CD1c-positive myeloid dendritic cell (primary cell): ENCODE measurements around the gene TTC6.
"Not testable (repeated sequence)": the region's sequence is repeated elsewhere in the genome, so short reads cannot be mapped to it uniquely, and the experiment has no call there.

ENCODE experiments used
- DNase-seq: peaks from one replicate; pipeline ENCODE4 v3.0.0-alpha.2; 2016; ENCODE audit errors: extremely low spot score

TTC6 gene

GRCh38 chr14:37594971-37595808, at the start of gene TTC6, which contains the start of gene FOXA1:
Gene TTC6, plus strand, starts transcription at chr14:37595629. Its CDS starts 26,436 bp downstream, at chr14:37622065.
Gene FOXA1, minus strand, starts transcription at chr14:37595249. Its CDS starts 277 bp downstream, at chr14:37594972.
- DNase-seq: peak; percentile 38

GRCh38 chr14:37546621-37547447, 48.6 kb upstream of the TTC6 start:
- DNase-seq: no peak

- no peak for DNase-seq
Measured at GRCh38 chr14:37550511-37550910, 44.9 kb upstream of the TTC6 start.

GRCh38 chr14:37551119-37551518, 44.3 kb upstream of the TTC6 start:
- no peak for DNase-seq

- no peak for DNase-seq
Measured at GRCh38 chr14:37553935-37554550, 41.4 kb upstream of the TTC6 start.

GRCh38 chr14:37555596-37555995, 39.8 kb upstream of the TTC6 start:
- DNase-seq: not testable (repeated sequence)

GRCh38 chr14:37558740-37559139, 36.7 kb upstream of the TTC6 start:
- DNase-seq: no peak

GRCh38 chr14:37559386-37559785, 36.0 kb upstream of the TTC6 start:
- no peak for DNase-seq

- no peak for DNase-seq
Measured at GRCh38 chr14:37563189-37563588, 32.2 kb upstream of the TTC6 start.

GRCh38 chr14:37565550-37565949, 29.9 kb upstream of the TTC6 start:
- DNase-seq: no peak

GRCh38 chr14:37566811-37567371, 28.5 kb upstream of the TTC6 start:
- DNase-seq: no peak

- DNase-seq: no peak
Measured at GRCh38 chr14:37569729-37570128, 25.7 kb upstream of the TTC6 start.

GRCh38 chr14:37571391-37571790, 24.0 kb upstream of the TTC6 start:
- DNase-seq: no peak

- DNase-seq: no peak
Measured at GRCh38 chr14:37573356-37573755, 22.1 kb upstream of the TTC6 start.

- DNase-seq: no peak
Measured at GRCh38 chr14:37579274-37579673, 16.2 kb upstream of the TTC6 start.

- DNase-seq: no peak
Measured at GRCh38 chr14:37580146-37580545, 15.3 kb upstream of the TTC6 start.

GRCh38 chr14:37583358-37584210, 11.8 kb upstream of the TTC6 start:
- DNase-seq: no peak

- no peak for DNase-seq
Measured at GRCh38 chr14:37584211-37585100, 11.0 kb upstream of the TTC6 start.

GRCh38 chr14:37585101-37585511, 10.3 kb upstream of the TTC6 start:
- DNase-seq: no peak
